Gastroesophageal sphincter (tissue), 4 donors: ENCODE measurements around the gene GLDN. TPM values are rescaled to one million over a fixed set of nuclear protein-coding genes. Genes with fewer than 3 reads are reported as not detected.
"Not testable (repeated sequence)": the region's sequence is repeated elsewhere in the genome, so short reads cannot be mapped to it uniquely, and the experiment has no call there.

Source experiments
- ATAC-seq: fragments of 150-250 bp; one replicate; pipeline ENCODE4 v1.9.1; 2016; ENCODE audit warnings: mild to moderate bottlenecking, moderate library complexity
- H3K27ac ChIP-seq, 4 donors: fragments of 200-600 bp; sonication (generic) in 3 of 4; 1 replicate in 3 of 4; 2 replicates in 1 of 4; pipeline ENCODE4 v1.5.1; 2016 to 2019
- H3K27me3 ChIP-seq: fragments of 200-600 bp; sonication (generic); one replicate; pipeline ENCODE4 v1.5.1; 2019
- H3K36me3 ChIP-seq, 2 donors: fragments of 200-600 bp; sonication (generic); one replicate each; pipeline ENCODE4 v1.5.1; 2019; ENCODE audit warnings: control low read depth in 1 of 2
- H3K4me1 ChIP-seq, 3 donors: fragments of 200-600 bp; sonication (generic); 1 replicate in 2 of 3; 2 replicates in 1 of 3; pipeline ENCODE4 v1.5.1; 2016 to 2019; ENCODE audit warnings: control low read depth in 2 of 3
- H3K4me3 ChIP-seq, 2 donors: fragments of 200-600 bp; sonication (generic); one replicate each; pipeline ENCODE4 v1.5.1; 2019; ENCODE audit warnings: mild to moderate bottlenecking in 1 of 2, moderate library complexity in 1 of 2
- H3K9me3 ChIP-seq, 3 donors: fragments of 200-600 bp; sonication (generic); one replicate each; pipeline ENCODE4 v1.5.1; 2017 to 2019; ENCODE audit warnings: control low read depth in 2 of 3
- EP300 ChIP-seq: sonication (generic); formaldehyde crosslinking; IDR thresholded peaks from one replicate; pipeline ENCODE4 v1.6.1; 2017; ENCODE audit warnings: antibody characterized with exemption, mild to moderate bottlenecking
- POLR2A ChIP-seq, 2 donors: fragments of 450-650 bp; IDR thresholded peaks; one replicate each; pipeline ENCODE4 v1.6.1; 2017; ENCODE audit warnings: antibody characterized with exemption in 2 of 2, mild to moderate bottlenecking in 2 of 2, moderate library complexity in 1 of 2
- POLR2AphosphoS5 ChIP-seq: sonication (generic); formaldehyde crosslinking; IDR thresholded peaks from one replicate; pipeline ENCODE4 v1.6.1; 2017; ENCODE audit warnings: antibody characterized with exemption
- WGBS, 2 donors: methylation state at CpG; one replicate each; pipeline ENCODE4 v1.1.5; 2018; ENCODE audit warnings: low coverage in 1 of 2; 5-methylcytosine and 5-hydroxymethylcytosine counted together
- total RNA-seq, 4 donors: library from RNA; depleted of rRNA; stranded (reverse); fragments of >200 nt; gene quantifications; one replicate each; pipeline ENCODE4 v1.1.0, GENCODE V29; 2016
- TF ChIP-seq, protein P1 (sequence below), 4 experiments: fragments of 200-600 bp in 2 of 4; fragments of 450-650 bp in 2 of 4; sonication (generic) in 1 of 4; IDR thresholded peaks; one replicate each; pipeline ENCODE4 v1.5.1; 2017 to 2019; ENCODE audit warnings: antibody characterized with exemption in 4 of 4, mild to moderate bottlenecking in 2 of 4, moderate library complexity in 2 of 4

Gene GLDN
- total RNA-seq, 4 donors from 2014 or later = 3.7 to 19.6 (median 4.4) TPM

GRCh38 chr15:51414256-51414860, 72.9 kb downstream of the GLDN start:
- no peaks in the 10 kb centered on the region for H3K4me1 ChIP-seq
- WGBS, 2 donors = 90% methylated on average over 4 of the region's 4 CpGs; no CpG with 5 or more reads in 1 of the 2 donors
- TF ChIP-seq POLR2AphosphoS5 = no peak
- TF ChIP-seq POLR2A (IDR thresholded peaks at IDR 0.05) = no peak
- no peak for TF ChIP-seq EP300
- TF ChIP-seq, protein P1, sequence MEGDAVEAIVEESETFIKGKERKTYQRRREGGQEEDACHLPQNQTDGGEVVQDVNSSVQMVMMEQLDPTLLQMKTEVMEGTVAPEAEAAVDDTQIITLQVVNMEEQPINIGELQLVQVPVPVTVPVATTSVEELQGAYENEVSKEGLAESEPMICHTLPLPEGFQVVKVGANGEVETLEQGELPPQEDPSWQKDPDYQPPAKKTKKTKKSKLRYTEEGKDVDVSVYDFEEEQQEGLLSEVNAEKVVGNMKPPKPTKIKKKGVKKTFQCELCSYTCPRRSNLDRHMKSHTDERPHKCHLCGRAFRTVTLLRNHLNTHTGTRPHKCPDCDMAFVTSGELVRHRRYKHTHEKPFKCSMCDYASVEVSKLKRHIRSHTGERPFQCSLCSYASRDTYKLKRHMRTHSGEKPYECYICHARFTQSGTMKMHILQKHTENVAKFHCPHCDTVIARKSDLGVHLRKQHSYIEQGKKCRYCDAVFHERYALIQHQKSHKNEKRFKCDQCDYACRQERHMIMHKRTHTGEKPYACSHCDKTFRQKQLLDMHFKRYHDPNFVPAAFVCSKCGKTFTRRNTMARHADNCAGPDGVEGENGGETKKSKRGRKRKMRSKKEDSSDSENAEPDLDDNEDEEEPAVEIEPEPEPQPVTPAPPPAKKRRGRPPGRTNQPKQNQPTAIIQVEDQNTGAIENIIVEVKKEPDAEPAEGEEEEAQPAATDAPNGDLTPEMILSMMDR (IDR thresholded peaks at IDR 0.05) = no peak

DNA sequence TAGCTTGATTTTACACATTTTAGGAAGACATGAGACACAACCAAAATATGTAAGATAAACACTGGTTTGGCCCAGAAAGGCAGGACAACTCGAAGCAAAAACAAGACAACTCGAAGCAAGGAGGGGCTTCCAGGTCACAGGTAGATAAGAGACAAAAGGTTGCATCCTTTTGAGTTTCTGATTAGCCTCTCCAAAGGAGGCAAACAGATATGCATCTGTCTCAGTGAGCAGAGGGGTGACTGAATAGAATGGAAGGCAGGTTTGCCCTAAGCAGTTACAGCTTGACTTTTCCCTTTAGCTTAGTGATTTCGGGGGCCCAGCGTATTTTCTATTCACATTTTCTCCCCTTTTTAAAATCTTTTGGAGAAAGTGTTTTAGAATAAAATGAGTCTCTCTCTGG, 74.7 kb downstream of the GLDN start:
- Histone ChIP-seq H3K36me3 (no peaks in the 10 kb centered on the region), H3K27me3 (no peaks in the 10 kb centered on the region), H3K27ac (no peak overlapping the region), H3K4me3 (no peak overlapping the region), H3K9me3 (no peaks in the 10 kb centered on the region), H3K4me1 (no peaks in the 10 kb centered on the region)
- no peak for TF ChIP-seq POLR2A (IDR thresholded peaks at IDR 0.05)
- no peak for TF ChIP-seq POLR2AphosphoS5
- TF ChIP-seq, protein P1 (IDR thresholded peaks at IDR 0.05) = no peak
- no peak for TF ChIP-seq EP300
- no peak for ATAC-seq
- 54 to 61% methylated on average over 4 of the region's 4 CpGs for WGBS, 2 donors

More at GRCh38 chr15:51414256-51414860, 72.9 kb downstream of the GLDN start:
- H3K4me3 ChIP-seq = no peak overlapping the region
- no peak for ATAC-seq
- no peaks in the 10 kb centered on the region for H3K27me3 ChIP-seq
- H3K27ac ChIP-seq = no peak overlapping the region
- no peaks in the 10 kb centered on the region for H3K9me3 ChIP-seq
- H3K36me3 ChIP-seq = no peaks in the 10 kb centered on the region

DNA sequence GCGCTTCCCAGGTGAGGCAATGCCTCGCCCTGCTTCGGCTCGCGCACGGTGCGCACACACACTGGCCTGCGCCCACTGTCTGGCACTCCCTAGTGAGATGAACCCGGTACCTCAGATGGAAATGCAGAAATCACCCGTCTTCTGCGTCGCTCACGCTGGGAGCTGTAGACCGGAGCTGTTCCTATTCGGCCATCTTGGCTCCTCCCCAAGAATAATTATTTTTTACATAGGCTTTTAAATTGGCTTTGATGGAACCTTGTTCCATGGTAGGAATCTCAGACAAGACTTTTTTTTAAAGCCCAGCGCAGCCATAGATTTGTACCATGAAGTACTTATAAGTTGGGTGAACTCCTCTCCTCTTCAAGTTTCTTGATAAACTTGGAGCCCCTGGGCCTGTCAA, 81.6 kb downstream of the GLDN start:
- not testable (repeated sequence) for H3K4me3 ChIP-seq, H3K27me3 ChIP-seq, H3K4me1 ChIP-seq, H3K27ac ChIP-seq, ATAC-seq, H3K9me3 ChIP-seq, H3K36me3 ChIP-seq
- 97 to 100% methylated on average over 7 to 8 of the region's 16 CpGs for WGBS, 2 donors

- no peak for ATAC-seq
- Histone ChIP-seq H3K27me3 (no peaks in the 10 kb centered on the region), H3K4me1 (no peaks in the 10 kb centered on the region), H3K9me3 (no peaks in the 10 kb centered on the region), H3K4me3 (no peak overlapping the region), H3K27ac (no peak overlapping the region), H3K36me3 (no peaks in the 10 kb centered on the region)
- WGBS, 2 donors = 22 to 27% methylated on average over 1 of the region's 1 CpG
- no peak for TF ChIP-seq POLR2A (IDR thresholded peaks at IDR 0.05)
- no peak for TF ChIP-seq EP300
- TF ChIP-seq POLR2AphosphoS5 = no peak
- TF ChIP-seq, protein P1 (IDR thresholded peaks at IDR 0.05) = no peak
These were observed 83.3 kb downstream of the GLDN start for GRCh38 chr15:51424780-51425179.

GRCh38 chr15:51425517-51426040, 84.1 kb downstream of the GLDN start:
- WGBS, 2 donors = 19 to 44% methylated on average over 1 of the region's 1 CpG
- no peaks in the 10 kb centered on the region for H3K4me1 ChIP-seq

More at GRCh38 chr15:51425517-51426040, 84.1 kb downstream of the GLDN start:
- no peak overlapping the region for H3K27ac ChIP-seq
- H3K27me3 ChIP-seq = no peaks in the 10 kb centered on the region
- H3K36me3 ChIP-seq = no peaks in the 10 kb centered on the region
- no peak overlapping the region for H3K4me3 ChIP-seq
- ATAC-seq = no peak
- TF ChIP-seq, protein P1 (IDR thresholded peaks at IDR 0.05) = no peak
- no peak for TF ChIP-seq POLR2A (IDR thresholded peaks at IDR 0.05)
- no peak for TF ChIP-seq POLR2AphosphoS5
- no peak for TF ChIP-seq EP300
- no peaks in the 10 kb centered on the region for H3K9me3 ChIP-seq
